Activated CD8-positive, alpha-beta memory T cell treated with anti-CD3 and anti-CD28 coated beads, Interleukin-2, amount 50 U/mL, for 1 hour (primary cell): Measurements from ENCODE around the gene MARCHF3.
"Not testable (repeated sequence)": the region's sequence is repeated elsewhere in the genome, so short reads cannot be mapped to it uniquely, and the experiment has no call there.

Source experiments
- DNase-seq: peaks from one replicate; pipeline ENCODE4 v3.0.0-alpha.2; 2020; ENCODE audit errors: extremely low read depth

Gene MARCHF3

GRCh38 chr5:127012916-127013315 lies 17.4 kb downstream of the MARCHF3 start:
- DNase-seq = no peak

- no peak for DNase-seq
Measured at GRCh38 chr5:127011961-127012644, 18.3 kb downstream of the MARCHF3 start.

GRCh38 chr5:127011153-127011552 lies 19.2 kb downstream of the MARCHF3 start:
- no peak for DNase-seq

GRCh38 chr5:127010362-127010761 lies 20.0 kb downstream of the MARCHF3 start:
- no peak for DNase-seq

- no peak for DNase-seq
Measured at GRCh38 chr5:127009784-127010183, 20.6 kb downstream of the MARCHF3 start.

- DNase-seq = no peak
Measured at GRCh38 chr5:127008300-127008975, 21.9 kb downstream of the MARCHF3 start.

GRCh38 chr5:127007522-127007921 lies 22.8 kb downstream of the MARCHF3 start:
- no peak for DNase-seq

- no peak for DNase-seq
Measured at GRCh38 chr5:127006744-127007143, 23.6 kb downstream of the MARCHF3 start.

GRCh38 chr5:127005282-127005681 lies 25.1 kb downstream of the MARCHF3 start:
- not testable (repeated sequence) for DNase-seq

- DNase-seq = no peak
Measured at GRCh38 chr5:127004721-127005120, 25.6 kb downstream of the MARCHF3 start.

- no peak for DNase-seq
Measured at GRCh38 chr5:127003798-127004495, 26.4 kb downstream of the MARCHF3 start.

GRCh38 chr5:127002390-127002789 lies 28.0 kb downstream of the MARCHF3 start:
- no peak for DNase-seq

- no peak for DNase-seq
Measured at GRCh38 chr5:127001621-127002296, 28.6 kb downstream of the MARCHF3 start.

- DNase-seq = no peak
Measured at GRCh38 chr5:126998895-126999570, 31.3 kb downstream of the MARCHF3 start.

GRCh38 chr5:126998201-126998631 lies 32.1 kb downstream of the MARCHF3 start:
- no peak for DNase-seq

GRCh38 chr5:126995689-126996088 lies 34.7 kb downstream of the MARCHF3 start:
- no peak for DNase-seq

- no peak for DNase-seq
Measured at GRCh38 chr5:126995039-126995438, 35.3 kb downstream of the MARCHF3 start.

- no peak for DNase-seq
Measured at GRCh38 chr5:126994485-126994884, 35.9 kb downstream of the MARCHF3 start.

- no peak for DNase-seq
Measured at GRCh38 chr5:126988021-126988569, 42.3 kb downstream of the MARCHF3 start.

- DNase-seq = no peak
Measured at GRCh38 chr5:126987271-126987899, 43.0 kb downstream of the MARCHF3 start.

GRCh38 chr5:126984632-126985031 lies 45.7 kb downstream of the MARCHF3 start:
- DNase-seq = no peak
